ENCODE measurements around the gene WDR88. TPM values are rescaled to one million over a fixed set of nuclear protein-coding genes. Genes with fewer than 3 reads are reported as not detected.

Gene WDR88
- total and polyA plus RNA-seq, 10 of the 15 experiments (the other 5 are each of a cell fraction or from before 2014, with no cell fraction given), result 0.19 to 0.34 TPM; not detected in 8

GRCh38 chr19:33201473-33201872, 69.6 kb downstream of the WDR88 start:
- no peak for DNase-seq (ENCODE audit: low read depth, low spot score)
- Histone ChIP-seq H3K9me3 (replicated peaks; ENCODE audit: control insufficient read depth, insufficient read depth, low read length) (no peaks in the 10 kb centered on the region), H3K4me3 (no peak overlapping the region), H3K27me3 (replicated peaks in 1 of 2; ENCODE audit: control insufficient read depth in 2 of 2, insufficient read depth in 2 of 2, low read length in 1 of 2) (no peaks in the 10 kb centered on the region), H3K27ac (ENCODE audit: control insufficient read depth, insufficient read depth) (no peak overlapping the region), H3K79me2 (ENCODE audit: control insufficient read depth, insufficient read depth, low read length) (no peaks in the 10 kb centered on the region), H3K9ac (ENCODE audit: control insufficient read depth, insufficient read depth, low read length) (no peak overlapping the region), H2AFZ (ENCODE audit: control insufficient read depth, low read depth, low read length) (no peak overlapping the region), H4K20me1 (ENCODE audit: control insufficient read depth, insufficient read depth) (no peaks in the 10 kb centered on the region), H3K4me2 (ENCODE audit: control insufficient read depth, insufficient read depth) (no peak overlapping the region), H3K36me3 (ENCODE audit: control insufficient read depth in 2 of 2, insufficient read depth in 2 of 2, low read length in 1 of 2) (no peaks in the 10 kb centered on the region), H3K4me1 (ENCODE audit: control insufficient read depth, insufficient read depth, low read length) (peaks cover 5% of the 10 kb centered on the region)
- in situ Hi-C loops (cut with MboI) (no loop called here), intact Hi-C loops (cut with micrococcal nuclease; ENCODE audit: unreplicated experiment) (no loop called here)
- RAD21 ChIA-PET (ENCODE audit: unreplicated experiment), result no interaction called here
- SMC1A ChIA-PET (ENCODE audit: uncharacterized antibody, unreplicated experiment), result no interaction called here
- BruUV-seq (replicated peaks), result no TSS peak
- no peak for FAIRE-seq
- TF ChIP-seq BMI1 (IDR thresholded peaks at IDR 0.05; ENCODE audit: borderline replicate concordance), result no peak
- no peak for TF ChIP-seq BRCA1 (IDR thresholded peaks at IDR 0.05; ENCODE audit: low read depth, low read length)
- no peak for TF ChIP-seq SMARCA5 (IDR thresholded peaks at IDR 0.05)
- TF ChIP-seq CHD2 (IDR thresholded peaks at IDR 0.05; ENCODE audit: borderline replicate concordance, low read depth, low read length), result no peak
- TF ChIP-seq IRF3 (IDR thresholded peaks at IDR 0.05), result no peak
- TF ChIP-seq STAT1 (conservative IDR thresholded peaks at IDR 0.05), result no peak
- TF ChIP-seq PAX8 (IDR thresholded peaks at IDR 0.05), result no peak
- TF ChIP-seq NFYB (IDR thresholded peaks at IDR 0.05; ENCODE audit: insufficient read depth, low read depth, low read length), result no peak
- TF ChIP-seq NR2C2 (IDR thresholded peaks at IDR 0.05; ENCODE audit: borderline replicate concordance, control insufficient read depth, insufficient read length, low read depth), result no peak
- no peak for TF ChIP-seq USF2 (IDR thresholded peaks at IDR 0.05; ENCODE audit: borderline replicate concordance, low read depth, low read length)
- TF ChIP-seq RCOR1 (conservative IDR thresholded peaks at IDR 0.05; ENCODE audit: low read depth, low read length), result no peak
- TF ChIP-seq RUNX3 (IDR thresholded peaks at IDR 0.05; ENCODE audit: low read length), result no peak
- no peak for TF ChIP-seq WRNIP1 (IDR thresholded peaks at IDR 0.05; ENCODE audit: borderline replicate concordance, low read depth, low read length)
- no peak for TF ChIP-seq IKZF1 (conservative IDR thresholded peaks at IDR 0.05)
- TF ChIP-seq LARP7 (IDR thresholded peaks at IDR 0.05), result no peak
- TF ChIP-seq ETV6 (conservative IDR thresholded peaks at IDR 0.05 in 1 of 2, IDR thresholded peaks at IDR 0.05 in 1 of 2; ENCODE audit: borderline replicate concordance in 1 of 2, low read depth in 1 of 2), result no peak
- WGBS (ENCODE audit: insufficient coverage, insufficient replicate concordance, low lambda C conversion rate, missing lambda C conversion rate), result 22% methylated on average over 6 of the region's 6 CpGs
- CTCF ChIA-PET, result no interaction called here
- POLR2A ChIA-PET, result no interaction called here
- ATAC-seq, result no peak

All from GM12878 (cell line).